OCI-M1 (cell line): ENCODE results near the gene PHF13.
"Not testable (repeated sequence)": the region's sequence is repeated elsewhere in the genome, so short reads cannot be mapped to it uniquely, and the experiment has no call there.

Experiments
- DNase-seq: peaks from one replicate; lab custom pipeline; 2025; lab: John Stamatoyannopoulos, UW

Gene PHF13

DNA sequence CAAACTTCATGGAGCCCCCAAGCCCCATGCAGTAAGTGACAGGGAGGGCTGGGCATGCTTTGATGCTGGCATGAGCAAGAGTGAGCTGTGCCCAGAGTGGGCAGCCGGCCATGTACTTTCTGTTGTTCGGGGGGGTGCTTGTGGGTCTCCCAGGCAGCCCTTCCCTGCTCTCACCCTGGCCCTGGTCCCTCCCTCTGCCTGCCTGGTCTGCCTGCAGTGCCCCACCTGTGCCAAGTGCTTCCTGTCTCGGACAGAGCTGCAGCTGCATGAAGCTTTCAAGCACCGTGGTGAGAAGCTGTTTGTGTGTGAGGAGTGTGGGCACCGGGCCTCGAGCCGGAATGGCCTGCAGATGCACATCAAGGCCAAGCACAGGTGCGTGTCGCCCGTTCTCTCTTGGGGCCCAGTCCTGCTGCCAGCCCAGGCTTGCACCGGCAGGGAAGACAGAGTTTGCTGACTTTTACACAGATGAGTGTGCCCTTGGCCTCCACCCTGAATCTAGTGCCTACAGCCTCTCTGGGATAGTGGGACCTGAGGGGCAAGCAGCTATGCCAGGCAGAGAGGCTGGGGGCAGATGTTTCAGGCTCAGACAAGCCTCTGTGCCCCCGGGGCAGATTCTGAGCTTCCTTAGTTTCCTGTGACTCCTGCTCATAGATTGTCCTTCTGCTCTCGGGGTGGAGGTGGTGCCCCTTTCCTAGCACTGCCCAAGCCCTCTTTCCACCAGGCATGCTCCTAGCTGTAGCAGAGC, 26.1 kb upstream of the PHF13 start:
- no peak for DNase-seq

GRCh38 chr1:6588128-6588892, 25.2 kb upstream of the PHF13 start:
- DNase-seq = no peak

DNA sequence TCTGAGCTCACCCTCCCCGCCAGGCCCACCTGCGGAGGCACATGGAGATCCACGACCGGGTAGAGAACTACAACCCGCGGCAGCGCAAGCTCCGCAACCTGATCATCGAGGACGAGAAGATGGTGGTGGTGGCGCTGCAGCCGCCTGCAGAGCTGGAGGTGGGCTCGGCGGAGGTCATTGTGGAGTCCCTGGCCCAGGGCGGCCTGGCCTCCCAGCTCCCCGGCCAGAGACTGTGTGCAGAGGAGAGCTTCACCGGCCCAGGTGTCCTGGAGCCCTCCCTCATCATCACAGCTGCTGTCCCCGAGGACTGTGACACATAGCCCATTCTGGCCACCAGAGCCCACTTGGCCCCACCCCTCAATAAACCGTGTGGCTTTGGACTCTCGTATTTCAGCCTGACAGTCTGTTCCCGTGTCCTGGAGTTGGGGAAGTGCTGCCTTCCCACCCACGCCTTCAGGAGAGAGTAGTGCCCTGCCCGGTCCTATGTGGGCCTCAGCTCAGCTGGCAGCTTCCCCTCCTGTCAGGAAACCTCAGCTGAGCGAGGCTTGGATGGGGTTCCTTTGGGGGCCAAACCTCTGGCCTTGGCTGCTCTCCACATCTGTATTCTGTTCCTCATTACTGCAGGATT, 24.5 kb upstream of the PHF13 start:
- DNase-seq = no peak

GRCh38 chr1:6590046-6590445, 23.5 kb upstream of the PHF13 start:
- no peak for DNase-seq

GRCh38 chr1:6591222-6591621, 22.3 kb upstream of the PHF13 start:
- DNase-seq = no peak

- DNase-seq = no peak
These were observed 21.9 kb upstream of the PHF13 start for GRCh38 chr1:6591644-6592043.

GRCh38 chr1:6592441-6592840, 21.1 kb upstream of the PHF13 start:
- no peak for DNase-seq

GRCh38 chr1:6592865-6593593, 20.5 kb upstream of the PHF13 start:
- DNase-seq = no peak

GRCh38 chr1:6593810-6594209, 19.7 kb upstream of the PHF13 start:
- DNase-seq = no peak

GRCh38 chr1:6594977-6595740, 18.4 kb upstream of the PHF13 start:
- no peak for DNase-seq

DNA sequence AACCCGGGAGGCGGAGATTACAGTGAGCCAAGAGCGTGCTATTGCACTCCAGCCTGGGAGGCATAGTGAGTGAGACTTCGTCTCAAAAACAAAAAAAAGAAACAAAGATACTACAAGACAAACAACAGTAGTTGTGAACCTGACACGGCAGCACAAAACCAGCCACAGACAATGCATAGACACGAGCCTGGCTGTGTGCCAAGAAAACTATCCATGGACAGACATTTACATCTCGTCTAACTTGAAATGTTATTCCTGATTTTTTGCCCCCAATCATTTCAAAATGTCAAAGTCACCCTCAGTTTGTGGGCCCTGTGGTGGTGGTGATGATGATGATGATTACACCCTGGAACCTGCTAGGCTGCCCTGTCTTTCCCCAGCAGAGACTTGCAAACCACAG, 17.2 kb upstream of the PHF13 start:
- no peak for DNase-seq

GRCh38 chr1:6596886-6597776, 16.4 kb upstream of the PHF13 start:
- DNase-seq = no peak

GRCh38 chr1:6597777-6598131, 15.8 kb upstream of the PHF13 start:
- DNase-seq = no peak

GRCh38 chr1:6599141-6599975, 14.2 kb upstream of the PHF13 start:
- DNase-seq = no peak

DNA sequence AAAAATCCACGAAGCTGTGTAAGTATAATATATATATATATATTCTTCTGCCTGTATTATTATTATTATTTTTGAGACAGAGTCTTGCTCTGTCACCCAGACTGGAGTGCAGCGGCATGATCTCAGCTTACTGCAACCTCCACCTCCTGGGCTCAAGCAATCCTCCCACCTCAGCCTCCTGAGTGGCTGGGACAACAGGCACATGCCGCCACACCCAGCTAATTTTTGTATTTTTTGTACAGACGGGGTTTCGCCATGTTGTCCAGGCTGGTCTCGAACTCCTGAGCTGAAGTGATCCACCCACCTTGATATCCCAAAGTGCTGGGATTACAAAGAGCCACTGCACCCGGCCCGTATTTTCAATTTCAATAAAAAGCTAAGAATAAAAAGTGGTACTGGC, 13.5 kb upstream of the PHF13 start:
- not testable (repeated sequence) for DNase-seq

DNA sequence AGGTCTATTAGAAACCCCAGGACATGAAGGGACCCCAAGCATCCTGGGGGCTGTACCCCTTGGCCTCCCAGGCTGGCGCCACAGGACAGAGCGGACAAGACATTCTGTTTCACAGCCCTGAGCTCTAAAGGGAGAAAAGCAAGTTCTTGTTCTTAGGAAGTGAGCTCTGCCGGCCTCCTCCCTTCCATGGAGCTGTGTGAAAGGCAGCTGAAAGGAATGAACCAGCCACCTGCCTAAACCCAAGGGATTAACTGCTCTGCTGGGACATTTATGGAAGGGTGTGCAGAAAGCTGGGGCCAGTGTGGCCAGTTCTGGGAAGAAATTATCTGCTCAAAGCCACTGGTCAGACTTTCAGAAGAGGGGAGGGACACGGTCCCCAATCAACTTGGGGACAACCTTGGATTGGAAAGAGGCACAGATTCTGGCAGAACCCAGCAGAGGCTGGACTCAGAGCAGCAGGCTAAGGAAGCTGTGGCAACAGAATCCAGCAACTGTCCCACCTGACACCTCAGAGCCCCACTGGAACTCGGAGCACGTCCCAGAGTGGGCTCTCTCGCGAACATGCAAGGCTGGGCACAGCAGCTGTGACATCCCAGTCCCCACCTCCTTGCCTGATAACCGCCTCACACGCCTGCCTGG, 13.0 kb upstream of the PHF13 start:
- no peak for DNase-seq

DNA sequence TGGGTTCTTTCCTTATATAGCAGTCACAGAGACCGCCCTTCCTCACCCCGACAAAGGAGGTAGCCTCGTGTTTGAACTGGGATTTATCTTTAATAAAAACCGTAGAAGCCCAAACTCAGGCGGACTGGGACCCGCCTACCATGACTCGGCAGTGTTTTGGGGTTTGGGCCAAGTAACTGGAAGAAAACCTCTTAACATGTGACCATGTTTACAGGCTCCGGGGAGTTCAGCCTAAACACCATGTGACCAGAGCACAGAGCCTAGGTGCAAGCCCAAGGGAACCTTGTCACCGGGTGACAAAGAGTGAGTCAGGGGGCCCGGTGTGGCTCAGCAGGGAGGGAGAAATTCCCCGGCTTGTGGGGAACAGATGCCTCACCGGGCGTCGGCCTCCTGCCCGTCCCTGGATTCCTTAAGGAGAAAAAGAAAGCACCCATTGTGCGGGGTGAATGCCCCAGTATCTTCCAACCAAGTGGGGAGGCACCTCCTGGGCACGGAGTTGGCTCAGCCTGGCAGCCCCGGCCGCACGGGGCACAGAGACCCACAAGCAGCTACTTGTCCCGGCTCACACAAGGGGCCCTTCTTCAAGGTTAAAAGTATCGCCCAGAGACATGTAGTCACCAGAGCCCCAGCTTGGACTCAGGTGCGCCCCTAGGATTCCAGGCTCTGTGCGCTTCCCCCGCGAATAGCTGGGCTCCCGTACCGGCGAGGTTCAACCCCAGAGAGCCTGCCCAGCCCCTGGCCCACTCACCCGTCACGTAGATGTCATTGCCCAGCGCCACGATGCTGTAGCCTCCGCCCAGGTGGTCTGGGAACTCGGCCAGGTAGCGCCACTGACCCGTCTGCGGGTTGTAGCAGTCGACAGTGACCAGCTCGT, 12.2 kb upstream of the PHF13 start:
- DNase-seq = peak; percentile 97

GRCh38 chr1:6601923-6602668, 11.4 kb upstream of the PHF13 start:
- DNase-seq = peak; percentile 64
